Measurements from ENCODE around the gene ACTG2. TPM values are rescaled to one million over a fixed set of nuclear protein-coding genes. Genes with fewer than 3 reads are reported as not detected.
"Not testable (repeated sequence)": the region's sequence is repeated elsewhere in the genome, so short reads cannot be mapped to it uniquely, and the experiment has no call there.

ACTG2 gene
- 256 TPM for polyA plus RNA-seq (2013, experiment 1 of 2; ENCODE audit: insufficient read length)
- polyA plus RNA-seq (2013, experiment 2 of 2; ENCODE audit: insufficient read length) = 254 TPM

DNA sequence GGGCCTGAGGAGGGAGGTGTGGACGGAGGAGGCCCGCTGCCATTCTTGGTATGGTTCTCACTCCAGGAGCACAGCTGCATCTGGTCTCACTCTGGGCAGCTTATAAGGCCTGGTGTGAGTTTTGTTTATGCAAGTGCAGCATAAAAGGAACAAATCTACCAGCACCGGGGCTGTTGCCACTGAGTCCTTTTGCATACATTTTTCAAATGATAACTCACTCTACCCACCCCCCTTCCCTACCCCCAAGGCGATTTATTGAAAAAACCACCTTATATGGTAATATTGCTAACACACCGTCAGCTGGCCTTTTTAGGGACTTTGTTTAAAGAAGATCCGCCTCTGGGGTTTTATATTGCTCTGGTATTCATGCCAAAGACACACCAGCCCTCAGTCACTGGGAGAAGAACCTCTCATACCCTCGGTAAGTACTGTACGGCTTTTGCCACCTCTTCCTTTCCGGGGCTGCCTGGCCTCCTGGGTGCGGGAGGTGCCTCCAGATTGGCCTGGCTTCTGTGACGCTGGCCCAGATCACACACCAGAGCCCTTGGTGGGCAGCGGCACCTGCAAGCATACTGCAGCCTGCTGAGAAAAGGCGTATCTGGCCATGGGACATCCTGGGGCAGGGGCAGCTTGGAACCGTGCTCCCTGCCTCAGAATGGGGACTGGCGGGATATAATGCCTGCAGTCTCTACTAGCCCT lies at the start of gene ACTG2:
Gene ACTG2 (plus strand): TSS at position 378 of the 699 bp plus-strand sequence. CDS start 8,304 bp downstream, outside the sequence.
- DNase-seq = peak; percentile 69

- DNase-seq = no peak
These were observed 48.7 kb upstream of the ACTG2 start for GRCh38 chr2:73844087-73844486.

DNA sequence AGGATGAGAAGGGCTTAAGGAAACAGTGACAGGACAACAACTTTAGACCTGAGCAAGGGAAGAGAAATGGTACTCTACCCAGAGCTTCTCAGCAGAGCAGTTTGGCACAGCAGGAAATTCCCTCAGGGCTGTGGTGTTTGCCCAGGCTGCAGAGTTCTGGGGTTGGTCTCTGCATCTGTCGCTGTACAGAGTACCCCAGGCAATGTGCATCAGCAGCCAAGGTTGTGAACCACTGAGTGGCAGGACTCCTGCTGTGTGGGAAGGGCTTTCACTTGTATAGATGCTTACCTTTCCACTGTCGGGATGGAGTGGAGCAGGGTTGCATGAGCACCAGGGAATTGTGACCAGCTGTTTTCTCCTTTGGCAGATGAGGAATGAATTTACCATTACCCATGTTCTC lies 42.8 kb upstream of the ACTG2 start:
- no peak for DNase-seq

DNA sequence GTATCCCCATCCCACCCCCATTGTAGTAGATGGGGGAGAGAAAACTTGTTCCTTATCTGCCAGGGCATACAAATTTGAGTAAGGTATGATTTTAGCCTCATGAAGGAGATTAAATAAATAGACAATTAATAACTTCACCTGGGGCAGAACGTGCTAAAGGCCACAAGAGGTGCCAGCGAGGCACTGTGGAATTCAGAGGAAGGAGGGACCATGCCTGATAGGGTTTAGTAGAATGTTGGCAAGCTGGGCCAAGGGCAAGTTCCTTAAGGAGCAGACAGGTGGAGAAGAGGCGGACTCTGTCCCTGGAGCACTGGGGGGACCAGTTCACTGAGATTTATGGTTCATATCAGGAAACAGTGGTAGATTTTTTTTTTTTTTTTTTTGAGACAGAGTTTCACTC lies 41.5 kb upstream of the ACTG2 start:
- DNase-seq = no peak

DNA sequence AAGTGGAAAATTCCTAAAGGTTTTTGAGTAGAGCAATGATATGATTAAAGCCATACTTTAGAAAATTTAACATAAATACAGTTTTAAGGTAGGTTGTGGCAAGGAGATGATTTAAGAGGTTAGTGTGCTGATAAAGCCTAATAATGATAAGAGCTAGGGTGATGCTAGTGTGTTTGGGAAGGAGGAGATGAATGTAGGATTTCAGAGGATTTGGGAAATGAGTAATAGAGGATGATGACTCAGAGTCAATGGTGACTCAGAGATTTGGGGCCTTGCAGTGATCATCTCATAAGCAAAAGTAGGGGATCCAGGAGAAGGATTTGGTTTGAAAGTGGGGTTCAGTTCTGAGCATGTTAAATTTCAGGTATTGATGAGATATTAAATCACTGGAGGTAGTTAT lies 40.8 kb upstream of the ACTG2 start:
- peak; percentile 75 for DNase-seq

- peak; percentile 27 for DNase-seq
These were observed 37.3 kb upstream of the ACTG2 start for GRCh38 chr2:73855526-73855925.

DNA sequence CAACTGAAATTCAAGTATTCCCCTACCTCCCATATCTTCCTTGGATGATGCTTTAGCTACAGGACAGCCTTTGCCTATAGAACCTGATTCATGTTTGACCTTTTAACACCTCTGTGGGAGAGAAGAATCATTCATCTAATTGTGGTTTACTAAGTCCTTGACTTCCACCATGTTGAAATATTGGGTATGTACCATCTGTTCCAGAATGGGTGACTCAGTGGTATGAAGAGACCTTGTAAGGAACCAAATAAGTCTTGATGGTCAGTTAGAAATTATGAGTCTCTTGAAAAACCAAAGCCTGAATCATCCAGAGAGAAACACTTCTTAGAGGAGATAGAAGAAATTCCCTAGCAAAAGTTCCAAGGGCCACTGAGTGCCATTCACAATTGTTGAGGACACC lies 36.6 kb upstream of the ACTG2 start:
- peak; percentile 97 for DNase-seq

- DNase-seq = peak; percentile 88
These were observed 32.9 kb upstream of the ACTG2 start for GRCh38 chr2:73859721-73860586.

DNA sequence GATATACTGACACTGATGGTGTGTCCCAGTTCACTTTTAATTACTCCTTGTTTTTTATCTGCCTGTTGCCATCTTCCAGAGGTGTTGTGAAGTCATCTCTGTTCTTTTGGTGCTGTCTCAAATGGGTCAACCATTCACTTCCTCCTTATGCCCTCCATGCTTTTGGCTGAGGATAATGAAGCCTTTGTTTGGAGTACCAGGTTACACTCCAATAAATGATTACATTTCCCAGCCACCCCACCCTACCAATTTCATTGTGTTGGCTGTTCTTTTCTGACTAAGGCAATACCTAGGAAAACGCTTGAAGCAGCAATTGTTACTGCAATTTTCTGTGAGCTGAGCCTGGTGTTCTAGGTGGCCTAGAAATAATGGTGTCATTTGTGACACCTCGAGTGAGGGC lies 29.8 kb upstream of the ACTG2 start:
- no peak for DNase-seq

DNA sequence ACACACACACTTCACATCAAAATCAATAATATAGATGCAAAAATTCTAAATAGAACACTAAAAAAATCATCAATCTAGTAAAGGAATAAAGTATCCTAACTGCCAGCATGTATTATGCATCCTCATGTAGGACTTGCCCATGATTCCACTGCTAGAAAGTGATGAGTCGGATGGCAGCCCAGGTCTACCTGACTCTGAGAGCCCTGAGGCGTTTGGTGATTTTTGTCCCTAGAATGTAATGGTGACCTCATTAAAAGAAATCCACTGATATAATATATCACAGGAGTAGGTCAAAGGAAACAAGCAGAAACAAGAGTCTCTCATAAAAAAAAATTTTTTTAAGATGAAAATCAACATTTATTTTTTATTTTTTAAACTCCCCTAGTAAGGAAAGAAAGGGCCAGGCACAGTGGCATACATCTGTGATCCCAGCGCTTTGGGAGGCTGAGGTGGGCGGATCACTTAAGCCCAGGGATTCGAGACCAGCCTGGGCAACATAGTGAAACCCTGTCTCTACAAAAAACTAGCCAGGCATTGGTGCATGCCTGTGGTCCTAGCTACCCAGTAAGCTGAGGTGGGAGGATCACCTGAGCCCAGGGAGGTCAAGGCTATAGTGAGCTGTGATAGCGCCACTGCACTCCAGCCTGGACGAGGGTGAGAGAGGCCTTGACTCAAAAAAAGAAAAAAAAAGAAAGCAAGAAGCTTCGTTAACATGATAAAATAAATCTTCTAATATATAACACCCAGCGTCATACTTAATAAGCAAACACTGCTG lies 24.4 kb upstream of the ACTG2 start:
- DNase-seq = no peak

DNA sequence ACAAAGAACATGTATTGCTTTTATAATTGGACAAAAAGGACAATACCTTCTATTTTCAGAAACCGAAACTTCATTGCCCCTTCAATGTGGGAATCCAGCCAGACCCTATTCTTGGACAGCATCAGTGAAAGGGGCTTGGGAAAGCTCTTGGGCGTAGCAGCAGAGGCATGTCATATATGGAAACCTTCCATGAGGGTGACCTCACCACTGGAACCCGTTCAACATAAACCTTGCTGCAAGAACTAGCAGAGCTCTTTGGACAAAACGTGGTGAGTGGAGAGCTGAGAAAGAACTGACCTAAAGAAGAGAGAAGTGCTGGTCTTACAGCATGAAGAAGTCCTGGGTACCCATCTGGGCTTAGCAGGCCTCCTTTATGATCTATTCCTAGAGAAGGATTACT lies 22.7 kb upstream of the ACTG2 start:
- DNase-seq = peak; percentile 78

DNA sequence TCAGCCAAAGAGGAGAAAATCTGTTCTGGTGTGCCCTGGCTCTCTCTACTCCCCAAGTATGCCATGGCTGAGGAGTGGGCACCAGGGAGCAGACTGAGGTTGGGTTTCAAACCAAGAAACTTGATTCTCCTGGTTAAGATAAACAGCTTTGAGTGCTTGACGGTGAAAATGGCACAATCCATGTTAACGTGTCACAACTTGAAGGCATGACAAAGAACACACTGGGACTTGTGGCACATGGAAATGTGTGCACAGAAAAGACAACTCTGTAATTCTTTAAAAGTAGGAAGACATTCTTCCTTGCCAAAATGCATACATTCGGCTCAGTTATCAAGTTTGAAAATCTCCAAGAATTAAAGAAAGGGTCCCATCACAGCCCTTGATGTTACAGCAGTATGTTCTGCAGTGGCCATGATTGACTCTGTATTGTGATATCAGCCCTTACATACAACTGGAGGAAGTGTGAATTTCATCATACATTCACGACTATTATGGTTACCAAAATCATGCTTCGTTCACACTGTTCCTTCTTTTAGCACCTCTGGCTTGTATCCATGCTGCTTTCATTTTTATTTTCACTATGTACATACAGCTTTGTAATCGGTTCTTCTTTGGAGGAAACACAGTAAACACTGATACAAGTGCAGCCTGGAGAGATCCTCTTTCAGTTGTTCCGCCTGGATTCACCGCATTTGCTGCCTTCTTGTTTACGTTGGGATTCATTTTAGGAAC lies 15.6 kb upstream of the ACTG2 start:
- DNase-seq = no peak

DNA sequence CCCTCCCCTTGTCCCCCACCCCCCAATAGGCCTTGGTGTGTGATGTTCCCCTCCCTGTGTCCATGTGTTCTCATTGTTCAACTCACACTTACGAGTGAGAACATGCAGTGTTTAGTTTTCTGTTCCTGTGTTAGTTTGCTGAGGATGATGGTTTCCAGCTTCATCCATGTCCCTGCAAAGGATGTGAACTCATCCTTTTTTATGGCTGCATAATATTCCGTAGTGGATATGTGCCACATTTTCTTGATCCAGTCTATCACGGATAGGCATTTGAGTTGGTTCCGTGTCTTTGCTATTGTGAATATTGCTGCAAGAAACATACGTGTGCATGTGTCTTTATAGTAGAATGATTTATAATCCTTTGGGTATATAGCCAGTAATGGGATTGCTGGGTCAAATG lies 14.8 kb upstream of the ACTG2 start:
- DNase-seq = not testable (repeated sequence)

DNA sequence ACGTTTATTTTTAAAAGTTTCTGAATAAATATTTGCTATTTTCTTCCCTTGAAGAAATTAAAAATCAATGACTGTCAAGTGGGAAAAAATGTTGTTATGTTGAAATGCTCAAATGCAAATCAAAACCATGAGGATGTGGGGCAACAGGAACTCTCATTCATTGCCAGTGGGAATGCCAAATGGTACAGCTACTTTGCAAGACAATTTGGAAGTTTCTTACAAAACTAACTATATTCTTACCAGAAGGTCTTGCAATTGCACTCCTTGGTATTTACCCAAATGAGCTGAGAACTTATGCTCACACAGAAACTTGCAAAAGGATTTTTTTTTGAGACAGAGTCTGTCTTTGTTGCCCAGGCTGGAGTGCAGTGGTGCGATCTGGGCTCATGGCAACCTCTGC lies 7.4 kb upstream of the ACTG2 start:
- no peak for DNase-seq

DNA sequence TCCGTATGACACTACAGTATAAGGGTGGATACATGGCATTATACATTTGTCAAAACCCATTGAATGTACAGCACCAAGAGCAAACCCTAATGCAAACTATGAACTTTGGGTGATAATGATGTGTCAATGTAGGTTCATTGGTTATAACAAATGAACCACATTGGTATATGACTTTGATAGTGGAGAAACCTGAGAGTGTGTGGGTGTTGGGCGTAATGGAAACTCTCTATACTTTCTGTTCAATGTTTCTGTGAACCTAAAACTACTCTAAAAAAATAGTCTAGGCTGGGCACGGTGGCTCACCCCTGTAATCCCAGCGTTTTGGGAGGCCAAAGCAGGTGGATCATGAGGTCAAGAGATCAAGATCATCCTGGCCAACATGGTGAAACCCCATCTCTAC lies 6.5 kb upstream of the ACTG2 start:
- DNase-seq = no peak

DNA sequence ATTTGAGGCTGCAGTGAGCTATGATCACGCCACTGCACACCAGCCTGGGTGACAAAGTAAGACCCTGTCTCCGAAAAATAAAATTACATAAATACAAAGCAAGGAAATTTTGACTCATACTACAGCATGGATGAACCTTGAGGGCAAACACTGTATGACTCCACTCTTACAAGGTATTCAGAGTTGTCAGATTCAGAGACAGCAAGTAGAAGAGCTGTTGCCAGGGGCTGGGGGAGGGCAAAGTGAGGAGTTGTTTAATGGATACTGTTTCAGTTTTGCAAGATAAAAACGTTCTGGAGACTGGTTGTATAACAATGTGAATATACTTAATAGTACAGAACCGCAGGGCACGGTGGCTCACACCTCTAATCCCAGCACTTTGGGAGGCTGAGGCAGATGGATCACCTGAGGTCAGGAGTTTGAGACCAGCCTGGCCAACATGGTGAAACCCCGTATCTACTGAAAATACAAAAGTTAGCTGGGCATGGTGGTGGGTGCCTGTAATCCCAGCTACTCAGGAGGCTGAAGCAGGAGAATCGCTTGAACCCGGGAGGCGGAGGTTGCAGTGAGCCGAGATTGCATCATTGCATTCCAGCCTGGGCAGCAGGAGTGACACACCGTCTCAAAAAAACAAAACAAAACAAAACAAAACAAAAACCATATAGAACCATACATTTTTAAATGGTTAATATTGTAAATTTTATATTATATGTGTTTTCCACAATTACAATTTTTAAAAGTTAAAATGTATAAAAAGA lies 5.0 kb upstream of the ACTG2 start:
- DNase-seq = not testable (repeated sequence)

DNA sequence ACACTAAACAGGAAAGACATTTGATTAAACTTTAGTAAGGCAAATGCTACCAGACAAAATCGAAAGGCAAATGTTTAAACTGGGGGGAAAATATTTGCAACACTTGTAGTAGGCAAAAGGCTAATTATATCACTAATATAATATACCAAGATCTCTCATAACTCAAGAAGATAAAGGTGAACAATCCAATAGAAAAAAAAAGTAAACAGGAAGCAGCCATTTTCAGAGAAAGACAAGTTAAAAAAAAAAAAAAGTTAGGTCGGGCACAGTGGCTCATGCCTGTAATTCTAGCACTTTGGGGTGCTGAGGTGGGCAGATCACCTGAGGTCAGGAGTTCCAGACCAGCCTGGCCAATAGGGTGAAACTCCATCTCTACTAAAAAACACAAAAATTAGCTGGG lies 4.4 kb upstream of the ACTG2 start:
- DNase-seq = no peak

- DNase-seq = no peak
These were observed 3.6 kb upstream of the ACTG2 start for GRCh38 chr2:73889206-73889605.

- no peak for DNase-seq
These were observed 2.3 kb upstream of the ACTG2 start for GRCh38 chr2:73890301-73891092.

DNA sequence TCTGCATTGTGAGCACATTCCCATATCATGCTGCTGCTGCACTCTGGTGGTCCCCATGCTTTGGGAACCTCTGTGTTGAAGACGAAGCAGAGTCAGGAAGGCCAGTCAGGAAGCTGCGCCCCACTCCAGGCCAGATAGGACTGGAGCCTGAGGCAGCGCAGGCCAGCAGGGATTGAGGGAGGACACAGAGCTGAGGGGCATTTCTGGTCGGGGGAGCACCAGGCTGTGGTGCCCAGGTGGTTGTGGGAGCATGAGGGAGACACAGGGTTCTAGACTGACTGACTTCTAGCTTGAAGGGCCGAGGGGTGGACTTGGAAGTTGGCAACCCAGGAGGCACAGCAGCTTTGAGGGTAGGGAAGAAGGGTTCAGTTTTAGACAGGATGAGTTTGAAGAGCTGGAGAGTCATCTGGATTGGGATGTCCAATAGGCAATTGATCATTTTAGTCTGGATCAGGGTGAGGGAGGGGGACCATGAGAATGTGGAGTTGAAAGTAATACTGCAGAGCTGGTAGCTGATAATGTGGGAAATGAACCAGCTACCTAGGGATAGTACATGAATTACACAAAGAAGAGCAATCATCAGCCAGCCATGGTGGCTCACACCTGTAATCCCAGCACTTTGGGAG lies 1.4 kb upstream of the ACTG2 start:
- no peak for DNase-seq

Data from fibroblast of skin of abdomen (primary cell).